Measurements from ENCODE around the gene PTK7.
"Not testable (repeated sequence)": the region's sequence is repeated elsewhere in the genome, so short reads cannot be mapped to it uniquely, and the experiment has no call there.

Gene PTK7

DNA sequence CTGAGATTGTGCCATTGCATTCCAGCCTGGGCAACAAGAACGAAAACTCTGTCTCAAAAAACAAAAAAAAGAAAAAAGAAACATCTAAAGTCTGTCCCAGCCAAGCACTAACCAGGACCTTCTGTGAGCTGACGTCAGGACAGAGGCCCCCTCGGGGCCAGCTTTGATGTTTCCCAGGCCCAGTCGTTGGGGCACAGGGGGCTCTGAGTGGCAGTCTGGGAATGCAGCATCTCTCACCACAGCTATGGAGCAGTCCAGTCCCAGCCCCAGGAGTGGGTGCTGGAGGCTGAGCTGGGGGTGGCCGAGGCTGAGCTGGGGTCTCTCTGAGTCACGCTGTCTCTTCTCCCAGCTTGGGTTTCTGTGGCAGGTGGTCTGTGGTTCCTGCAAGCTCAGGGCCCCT lies 49.0 kb downstream of the PTK7 start:
- Histone ChIP-seq H3K36me3 (ENCODE audit: insufficient read depth, low read length) (no peaks in the 10 kb centered on the region), H3K4me1 (ENCODE audit: insufficient read depth, low read length) (peaks cover 25% of the 10 kb centered on the region; the same call in 1 of the 2 replicates), H3K9ac (ENCODE audit: low read depth, low read length) (no peak overlapping the region), H3K9me3 (ENCODE audit: control insufficient read depth, insufficient read depth, low read length) (no peaks in the 10 kb centered on the region)

DNA sequence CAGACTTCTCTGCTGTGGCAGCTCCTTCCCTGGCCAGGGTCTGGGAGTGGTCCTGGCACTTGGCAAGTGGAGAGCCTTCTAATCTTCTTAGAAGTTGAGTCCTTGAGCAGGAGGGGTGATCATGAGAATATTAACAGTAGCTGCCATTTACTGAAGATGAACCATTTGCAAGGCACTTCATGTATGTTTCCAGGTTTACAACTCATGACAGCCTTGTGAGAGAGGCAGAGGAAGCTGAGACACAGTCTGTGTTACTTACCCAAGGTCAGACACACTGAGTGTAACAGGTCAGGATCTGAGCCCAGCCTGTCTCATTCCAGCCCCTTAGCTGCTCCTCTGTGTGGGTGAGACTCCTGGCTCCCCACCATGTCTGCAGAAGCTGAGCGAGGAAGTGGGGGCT lies 49.4 kb downstream of the PTK7 start:
- Histone ChIP-seq H3K9ac (ENCODE audit: low read depth, low read length) (no peak overlapping the region), H3K4me1 (ENCODE audit: insufficient read depth, low read length) (peaks cover 22% of the 10 kb centered on the region; the same call in 1 of the 2 replicates), H3K9me3 (ENCODE audit: control insufficient read depth, insufficient read depth, low read length) (no peaks in the 10 kb centered on the region), H3K36me3 (ENCODE audit: insufficient read depth, low read length) (no peaks in the 10 kb centered on the region)

DNA sequence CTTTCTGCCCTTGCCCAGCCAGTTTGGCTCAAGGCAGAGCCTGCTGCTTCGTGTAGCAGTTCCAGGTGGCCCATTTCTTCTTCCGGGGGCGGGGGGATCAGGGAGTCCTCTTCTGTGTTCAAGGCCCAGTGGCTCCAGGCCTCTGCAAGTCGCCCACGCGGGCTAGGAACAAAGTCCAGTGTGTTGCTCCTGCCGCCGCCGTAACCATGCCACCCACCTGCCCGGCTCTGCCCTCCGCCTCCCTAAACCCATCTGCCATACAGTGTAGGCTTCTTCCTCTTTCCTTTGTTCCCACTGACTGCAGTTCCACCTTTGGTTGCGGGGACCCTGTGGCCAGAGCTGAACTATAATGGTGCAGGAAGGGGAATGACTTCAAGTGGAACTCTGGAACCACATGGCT lies 51.1 kb downstream of the PTK7 start:
- Histone ChIP-seq H3K9me3 (ENCODE audit: control insufficient read depth, insufficient read depth, low read length) (no peaks in the 10 kb centered on the region), H3K4me1 (ENCODE audit: insufficient read depth, low read length) (peaks cover 11% of the 10 kb centered on the region; the same call in 1 of the 2 replicates), H3K9ac (ENCODE audit: low read depth, low read length) (no peak overlapping the region), H3K36me3 (ENCODE audit: insufficient read depth, low read length) (no peaks in the 10 kb centered on the region)

DNA sequence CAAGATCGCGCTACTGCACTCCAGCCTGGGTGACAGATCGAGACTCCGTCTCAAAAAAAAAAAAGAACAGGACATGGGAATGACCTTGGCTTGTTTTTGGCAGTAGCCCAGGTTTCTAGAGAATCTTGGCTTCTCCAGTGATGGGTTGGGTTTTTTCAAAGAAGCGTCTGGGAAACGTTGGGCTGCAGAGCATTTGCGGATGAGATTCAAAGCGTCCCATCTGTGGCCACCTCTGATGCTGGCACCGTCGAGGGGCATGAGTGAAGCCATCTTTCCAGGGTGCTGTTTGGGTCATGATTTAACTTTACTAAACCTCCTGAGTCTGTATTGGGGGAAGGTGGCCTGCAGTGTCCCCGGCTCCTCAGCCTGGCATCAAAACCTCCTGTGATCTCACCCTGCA lies 51.8 kb downstream of the PTK7 start:
- no peaks in the 10 kb centered on the region for H3K36me3 ChIP-seq (ENCODE audit: insufficient read depth, low read length)
- no peak overlapping the region for H3K9ac ChIP-seq (ENCODE audit: low read depth, low read length)
- no peaks in the 10 kb centered on the region for H3K9me3 ChIP-seq (ENCODE audit: control insufficient read depth, insufficient read depth, low read length)
- H3K4me1 ChIP-seq (ENCODE audit: insufficient read depth, low read length), result peaks cover 8% of the 10 kb centered on the region; the same call in 1 of the 2 replicates

DNA sequence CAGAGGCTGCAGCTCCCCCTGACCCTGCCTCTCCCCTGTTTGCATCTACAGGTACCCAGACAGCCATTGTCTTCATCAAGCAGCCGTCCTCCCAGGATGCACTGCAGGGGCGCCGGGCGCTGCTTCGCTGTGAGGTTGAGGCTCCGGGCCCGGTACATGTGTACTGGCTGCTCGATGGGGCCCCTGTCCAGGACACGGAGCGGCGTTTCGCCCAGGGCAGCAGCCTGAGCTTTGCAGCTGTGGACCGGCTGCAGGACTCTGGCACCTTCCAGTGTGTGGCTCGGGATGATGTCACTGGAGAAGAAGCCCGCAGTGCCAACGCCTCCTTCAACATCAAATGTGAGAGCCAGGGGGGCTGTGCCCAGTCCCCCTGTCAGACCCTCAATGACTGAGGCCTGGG lies 52.8 kb downstream of the PTK7 start:
- Histone ChIP-seq H3K4me1 (ENCODE audit: insufficient read depth, low read length) (no peaks in the 10 kb centered on the region), H3K9me3 (ENCODE audit: control insufficient read depth, insufficient read depth, low read length) (no peaks in the 10 kb centered on the region), H3K36me3 (ENCODE audit: insufficient read depth, low read length) (no peaks in the 10 kb centered on the region), H3K9ac (ENCODE audit: low read depth, low read length) (no peak overlapping the region)

DNA sequence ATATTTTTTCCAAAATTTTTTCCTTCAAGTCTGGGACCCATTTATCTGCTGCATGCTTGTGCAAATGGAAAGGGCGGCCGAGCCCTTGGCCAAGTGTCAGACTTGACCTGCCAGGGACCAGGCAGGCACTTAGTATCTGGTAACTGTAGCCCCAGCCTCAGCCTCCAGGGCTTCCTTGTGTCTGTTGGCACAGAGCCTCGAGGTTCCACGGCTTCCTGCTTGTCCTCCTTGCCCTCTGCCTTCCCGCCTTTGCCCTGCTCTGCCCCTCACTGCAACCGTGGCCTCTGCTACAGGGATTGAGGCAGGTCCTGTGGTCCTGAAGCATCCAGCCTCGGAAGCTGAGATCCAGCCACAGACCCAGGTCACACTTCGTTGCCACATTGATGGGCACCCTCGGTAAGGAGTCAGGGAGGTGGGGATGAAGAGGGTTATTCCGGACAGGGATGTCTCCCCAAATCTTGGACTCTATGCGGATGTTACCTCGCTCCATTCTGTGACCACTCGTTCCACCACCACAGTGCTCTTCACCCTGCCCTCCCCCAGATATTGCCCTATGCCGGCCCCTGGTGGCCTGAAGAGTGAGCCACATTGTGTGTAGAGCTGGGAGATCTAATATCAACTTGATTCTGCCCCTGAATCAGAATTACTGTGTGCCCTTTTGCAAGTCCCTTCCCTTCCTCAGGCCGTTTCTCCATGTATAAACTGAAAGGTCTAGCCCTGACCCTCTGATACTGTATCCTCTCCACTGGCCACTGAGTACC lies 53.5 kb downstream of the PTK7 start:
- H3K9ac ChIP-seq (ENCODE audit: low read depth, low read length), result no peak overlapping the region
- no peaks in the 10 kb centered on the region for H3K9me3 ChIP-seq (ENCODE audit: control insufficient read depth, insufficient read depth, low read length)
- H3K4me1 ChIP-seq (ENCODE audit: insufficient read depth, low read length), result no peaks in the 10 kb centered on the region
- H3K36me3 ChIP-seq (ENCODE audit: insufficient read depth, low read length), result no peaks in the 10 kb centered on the region

DNA sequence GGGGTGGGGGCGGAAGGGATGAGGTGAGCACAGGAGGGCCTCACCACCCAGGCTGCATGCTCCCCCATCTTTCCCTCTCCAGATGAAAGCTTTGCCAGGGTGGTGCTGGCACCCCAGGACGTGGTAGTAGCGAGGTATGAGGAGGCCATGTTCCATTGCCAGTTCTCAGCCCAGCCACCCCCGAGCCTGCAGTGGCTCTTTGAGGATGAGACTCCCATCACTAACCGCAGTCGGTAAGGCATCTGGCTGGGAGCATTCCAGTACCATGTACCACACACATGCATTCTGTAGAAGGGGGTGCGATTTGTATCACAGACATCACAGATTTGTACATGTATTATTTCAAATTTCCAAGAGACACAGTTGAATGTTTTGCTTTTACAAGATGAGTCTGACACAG lies 54.3 kb downstream of the PTK7 start:
- Histone ChIP-seq H3K4me1 (ENCODE audit: insufficient read depth, low read length) (no peaks in the 10 kb centered on the region), H3K9me3 (ENCODE audit: control insufficient read depth, insufficient read depth, low read length) (no peaks in the 10 kb centered on the region), H3K9ac (ENCODE audit: low read depth, low read length) (no peak overlapping the region), H3K36me3 (ENCODE audit: insufficient read depth, low read length) (no peaks in the 10 kb centered on the region)

DNA sequence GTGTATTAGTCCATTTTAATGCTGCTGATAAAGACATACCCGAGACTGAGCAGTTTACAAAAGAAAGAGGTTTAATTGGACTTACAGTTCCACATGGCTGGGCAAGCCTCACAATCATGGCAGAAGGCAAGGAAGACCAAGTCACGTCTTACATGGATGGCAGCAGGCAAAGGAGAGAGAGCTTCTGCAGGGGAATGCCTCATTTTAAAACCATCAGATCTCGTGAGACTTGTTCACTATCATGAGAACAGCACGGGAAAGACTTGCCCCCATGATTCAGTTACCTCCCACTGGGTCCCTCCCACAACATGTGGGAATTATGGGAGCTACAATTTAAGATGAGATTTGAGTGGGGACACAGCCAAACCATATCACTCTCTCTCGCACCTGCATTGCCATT lies 55.3 kb downstream of the PTK7 start:
- not testable (repeated sequence) for H3K9me3 ChIP-seq (ENCODE audit: control insufficient read depth, insufficient read depth, low read length); H3K4me1 ChIP-seq (ENCODE audit: insufficient read depth, low read length); H3K9ac ChIP-seq (ENCODE audit: low read depth, low read length); H3K36me3 ChIP-seq (ENCODE audit: insufficient read depth, low read length)

DNA sequence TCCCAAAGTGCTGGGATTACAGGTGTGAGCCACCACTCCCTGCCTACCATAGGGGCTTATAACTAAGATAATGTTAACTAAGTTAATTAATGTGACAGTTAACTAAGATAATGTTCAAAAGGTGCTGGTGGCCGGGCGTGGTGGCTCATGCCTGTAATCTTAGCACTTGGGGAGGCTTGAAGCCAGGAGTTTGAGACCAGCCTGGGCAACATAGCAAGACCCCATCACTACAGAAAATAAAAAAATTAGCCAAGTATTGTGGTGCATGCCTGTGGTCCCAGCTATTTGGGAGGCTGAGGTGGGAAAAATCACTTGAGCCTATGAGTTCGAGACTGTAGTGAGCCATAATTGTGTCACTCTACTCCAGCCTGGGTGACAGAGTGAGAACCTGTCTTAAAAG lies 62.2 kb downstream of the PTK7 start:
- no peak overlapping the region for H3K9ac ChIP-seq (ENCODE audit: low read depth, low read length)
- H3K4me1 ChIP-seq (ENCODE audit: insufficient read depth, low read length), result peaks cover 6% of the 10 kb centered on the region; the same call in 1 of the 2 replicates
- H3K9me3 ChIP-seq (ENCODE audit: control insufficient read depth, insufficient read depth, low read length), result no peaks in the 10 kb centered on the region
- H3K36me3 ChIP-seq (ENCODE audit: insufficient read depth, low read length), result no peaks in the 10 kb centered on the region; the same call in 1 of the 2 replicates

DNA sequence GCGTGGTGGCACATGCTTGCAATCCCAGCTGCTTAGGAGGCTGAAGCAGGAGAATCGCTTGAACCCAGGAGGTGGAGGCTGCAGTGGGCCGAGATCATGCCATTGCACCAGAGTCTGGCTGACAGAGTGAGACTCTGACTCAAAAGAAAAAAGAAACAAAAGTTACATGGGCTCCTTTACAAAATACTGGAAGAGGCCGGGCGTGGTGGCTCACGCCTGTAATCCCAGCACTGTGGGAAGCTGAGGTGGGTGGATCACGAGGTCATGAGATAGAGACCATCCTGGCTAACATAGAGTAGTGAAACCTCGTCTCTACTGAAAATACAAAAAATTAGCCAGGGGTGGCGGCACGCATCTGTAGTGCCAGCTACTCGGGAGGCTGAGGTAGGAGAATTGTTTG lies 63.9 kb downstream of the PTK7 start:
- not testable (repeated sequence) for H3K4me1 ChIP-seq (ENCODE audit: insufficient read depth, low read length); H3K36me3 ChIP-seq (ENCODE audit: insufficient read depth, low read length); H3K9me3 ChIP-seq (ENCODE audit: control insufficient read depth, insufficient read depth, low read length); H3K9ac ChIP-seq (ENCODE audit: low read depth, low read length)

DNA sequence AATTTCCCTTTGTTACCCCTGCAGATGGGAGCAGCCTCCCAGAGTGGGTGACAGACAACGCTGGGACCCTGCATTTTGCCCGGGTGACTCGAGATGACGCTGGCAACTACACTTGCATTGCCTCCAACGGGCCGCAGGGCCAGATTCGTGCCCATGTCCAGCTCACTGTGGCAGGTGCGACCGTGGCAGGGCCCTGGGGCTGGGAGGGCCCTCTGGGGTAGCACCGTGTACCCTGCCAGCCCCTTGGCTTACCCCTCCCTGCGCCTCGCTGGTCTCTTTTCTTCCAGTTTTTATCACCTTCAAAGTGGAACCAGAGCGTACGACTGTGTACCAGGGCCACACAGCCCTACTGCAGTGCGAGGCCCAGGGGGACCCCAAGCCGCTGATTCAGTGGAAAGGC lies 65.5 kb downstream of the PTK7 start:
- H3K36me3 ChIP-seq (ENCODE audit: insufficient read depth, low read length), result peaks cover 4% of the 10 kb centered on the region
- H3K4me1 ChIP-seq (ENCODE audit: insufficient read depth, low read length), result peaks cover 9% of the 10 kb centered on the region; the same call in 1 of the 2 replicates
- no peaks in the 10 kb centered on the region for H3K9me3 ChIP-seq (ENCODE audit: control insufficient read depth, insufficient read depth, low read length)
- H3K9ac ChIP-seq (ENCODE audit: low read depth, low read length), result no peak overlapping the region

DNA sequence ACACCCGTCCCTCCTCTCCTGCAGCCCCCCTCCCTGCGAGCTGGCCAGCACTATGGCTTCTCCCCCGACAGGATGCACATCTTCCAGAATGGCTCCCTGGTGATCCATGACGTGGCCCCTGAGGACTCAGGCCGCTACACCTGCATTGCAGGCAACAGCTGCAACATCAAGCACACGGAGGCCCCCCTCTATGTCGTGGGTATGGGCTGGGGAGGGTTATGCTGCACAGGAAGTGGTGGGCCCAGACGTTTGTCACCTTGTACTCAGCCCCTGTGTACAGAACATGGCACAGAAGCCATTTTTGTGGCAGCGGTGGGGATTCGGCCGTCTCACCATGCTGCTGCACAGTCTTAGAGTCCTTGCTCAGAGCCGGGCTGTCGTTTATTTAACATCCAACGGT lies 66.0 kb downstream of the PTK7 start:
- Histone ChIP-seq H3K9me3 (ENCODE audit: control insufficient read depth, insufficient read depth, low read length) (no peaks in the 10 kb centered on the region), H3K36me3 (ENCODE audit: insufficient read depth, low read length) (peaks cover 4% of the 10 kb centered on the region), H3K9ac (ENCODE audit: low read depth, low read length) (no peak overlapping the region), H3K4me1 (ENCODE audit: insufficient read depth, low read length) (peaks cover 9% of the 10 kb centered on the region; the same call in 1 of the 2 replicates)

DNA sequence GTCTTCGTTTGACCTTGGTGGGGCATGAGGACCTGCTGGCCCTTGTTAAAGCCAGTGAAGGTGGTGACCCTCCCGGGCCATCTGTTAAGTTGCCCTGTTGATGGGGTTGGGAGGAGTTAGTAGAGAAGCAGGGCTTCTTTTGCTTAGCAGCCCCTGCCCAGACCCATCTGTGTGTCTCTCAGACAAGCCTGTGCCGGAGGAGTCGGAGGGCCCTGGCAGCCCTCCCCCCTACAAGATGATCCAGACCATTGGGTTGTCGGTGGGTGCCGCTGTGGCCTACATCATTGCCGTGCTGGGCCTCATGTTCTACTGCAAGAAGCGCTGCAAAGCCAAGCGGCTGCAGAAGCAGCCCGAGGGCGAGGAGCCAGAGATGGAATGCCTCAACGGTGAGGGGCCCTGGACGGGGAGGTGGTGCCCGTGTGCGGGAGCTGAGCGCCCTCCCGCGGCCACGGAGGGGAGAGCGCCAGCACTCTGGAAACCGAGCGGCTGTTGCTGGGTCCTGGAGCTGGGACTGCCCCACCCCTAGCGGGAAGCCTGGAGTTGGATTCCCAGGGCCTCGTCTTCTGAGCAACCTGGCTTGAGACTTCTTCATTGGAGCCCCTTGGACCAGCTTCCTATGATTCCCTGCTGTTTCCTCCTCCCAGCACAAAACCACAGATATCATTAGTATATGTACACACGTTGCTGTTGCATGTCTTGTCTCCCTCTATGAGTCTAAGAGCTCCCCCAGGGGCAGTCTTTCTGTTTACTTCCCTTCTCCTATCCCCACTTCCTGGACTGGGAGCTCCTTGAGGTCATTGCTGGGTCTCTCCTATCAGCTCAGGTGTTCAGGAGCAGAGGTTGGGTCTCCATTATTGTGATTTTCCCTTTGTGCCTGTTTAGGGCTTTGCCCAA lies 67.4 kb downstream of the PTK7 start:
- Histone ChIP-seq H3K9ac (ENCODE audit: low read depth, low read length) (no peak overlapping the region), H3K4me1 (ENCODE audit: insufficient read depth, low read length) (peaks cover 9% of the 10 kb centered on the region; the same call in 1 of the 2 replicates), H3K9me3 (ENCODE audit: control insufficient read depth, insufficient read depth, low read length) (no peaks in the 10 kb centered on the region), H3K36me3 (ENCODE audit: insufficient read depth, low read length) (peaks cover 6% of the 10 kb centered on the region)

DNA sequence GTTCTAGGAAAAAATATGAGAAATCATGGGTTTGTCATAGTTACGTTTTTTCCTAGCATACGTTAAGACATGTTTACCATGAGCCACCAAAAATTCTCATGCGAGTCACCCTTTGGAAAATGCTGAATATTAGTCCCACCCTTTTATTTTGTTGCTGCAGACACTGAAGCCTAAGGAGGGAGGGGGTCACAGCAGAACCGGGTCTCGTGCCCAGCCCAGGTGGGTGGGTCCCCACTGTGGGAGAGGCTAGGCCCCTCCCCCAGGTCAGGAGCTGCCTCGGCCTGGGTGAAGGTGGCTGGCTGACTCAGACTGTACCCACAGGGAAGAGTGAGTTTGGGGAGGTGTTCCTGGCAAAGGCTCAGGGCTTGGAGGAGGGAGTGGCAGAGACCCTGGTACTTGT lies 68.8 kb downstream of the PTK7 start:
- Histone ChIP-seq H3K9me3 (ENCODE audit: control insufficient read depth, insufficient read depth, low read length) (no peaks in the 10 kb centered on the region), H3K36me3 (ENCODE audit: insufficient read depth, low read length) (peaks cover 6% of the 10 kb centered on the region), H3K9ac (ENCODE audit: low read depth, low read length) (no peak overlapping the region), H3K4me1 (ENCODE audit: insufficient read depth, low read length) (peaks cover 9% of the 10 kb centered on the region; the same call in 1 of the 2 replicates)

DNA sequence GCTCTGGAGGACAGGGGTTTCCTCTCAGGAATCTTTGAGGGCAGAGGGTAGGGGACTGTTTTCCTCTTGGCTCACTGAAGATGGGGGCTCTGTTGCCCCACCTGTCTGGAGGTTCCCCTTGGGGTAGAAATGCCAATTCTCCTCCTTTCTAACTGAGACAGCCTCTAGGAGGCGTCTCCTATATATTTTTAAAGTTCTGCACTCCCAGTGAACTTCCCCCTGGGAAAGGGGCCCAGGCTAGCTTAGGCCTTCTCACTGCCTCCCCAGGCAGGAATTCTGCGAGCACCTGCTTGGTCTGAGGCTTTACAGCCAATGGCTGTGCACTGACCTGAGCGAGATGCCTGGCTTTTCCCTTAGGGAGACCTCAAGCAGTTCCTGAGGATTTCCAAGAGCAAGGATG lies 70.1 kb downstream of the PTK7 start:
- no peaks in the 10 kb centered on the region for H3K9me3 ChIP-seq (ENCODE audit: control insufficient read depth, insufficient read depth, low read length)
- peaks cover 6% of the 10 kb centered on the region for H3K36me3 ChIP-seq (ENCODE audit: insufficient read depth, low read length)
- H3K9ac ChIP-seq (ENCODE audit: low read depth, low read length), result no peak overlapping the region
- peaks cover 9% of the 10 kb centered on the region; the same call in 1 of the 2 replicates for H3K4me1 ChIP-seq (ENCODE audit: insufficient read depth, low read length)

Data from ES-I3 (cell line).